Measurements from ENCODE around the gene CABP7. TPM values are rescaled to one million over a fixed set of nuclear protein-coding genes. Genes with fewer than 3 reads are reported as not detected.
A peak's percentile ranks its signal among the peaks of the same experiment; 100 is the strongest.

CABP7 gene
- polyA plus RNA-seq, 1 donor (not counting 4 experiments of a cell fraction or from before 2014, with no cell fraction given), result not detected

GRCh38 chr22:29702000-29702930 lies 17.5 kb upstream of the CABP7 start:
- no peak overlapping the region for H3K9ac ChIP-seq (ENCODE audit: control insufficient read depth, extremely low read depth, insufficient read depth, low read length)
- no peaks in the 10 kb centered on the region for H3K79me2 ChIP-seq (ENCODE audit: control insufficient read depth, insufficient read depth, low read length)
- H3K4me1 ChIP-seq (ENCODE audit: control insufficient read depth, extremely low read depth, insufficient read depth, low read length), result peaks cover 15% of the 10 kb centered on the region
- H3K27ac ChIP-seq (ENCODE audit: control insufficient read depth, insufficient read depth, low read length), result no peak overlapping the region
- no peak overlapping the region for H3K4me2 ChIP-seq (ENCODE audit: control insufficient read depth, extremely low read depth, insufficient read depth, low read depth, low read length)
- H3K27me3 ChIP-seq (ENCODE audit: control insufficient read depth, extremely low read depth, insufficient read depth, low read length), result peaks cover 35% of the 10 kb centered on the region
- H3K9me3 ChIP-seq (ENCODE audit: control insufficient read depth, low read depth, low read length), result no peaks in the 10 kb centered on the region
- no peak for TF ChIP-seq EZH2 (IDR thresholded peaks at IDR 0.05; ENCODE audit: low read length)
- TF ChIP-seq CTCF (optimal IDR thresholded peaks at IDR 0.05 in 1 of 3, IDR thresholded peaks at IDR 0.05 in 1 of 3, conservative IDR thresholded peaks at IDR 0.05 in 1 of 3; ENCODE audit: extremely low read depth in 1 of 3, insufficient read depth in 2 of 3, low read length in 3 of 3), result peak in 2 of 3 experiments; percentile 30 to 31
- H2AFZ ChIP-seq (ENCODE audit: control insufficient read depth, low read length), result no peak overlapping the region
- no peaks in the 10 kb centered on the region for H3K9me1 ChIP-seq (ENCODE audit: control insufficient read depth, extremely low read depth, insufficient read depth, low read length)
- DNase-seq (ENCODE audit: low read depth, low spot score), result no peak
- dilution Hi-C loops (cut with MboI; ENCODE audit: extremely low pct_ligation_motif_present, low sequenced_read_pairs), result no loop called here
- peaks cover 2% of the 10 kb centered on the region for H4K20me1 ChIP-seq (ENCODE audit: control insufficient read depth, extremely low read depth, insufficient read depth, low read length)
- FAIRE-seq, result no peak
- no peak overlapping the region for H3K4me3 ChIP-seq (ENCODE audit: control insufficient read depth in 2 of 3, extremely low read depth in 1 of 3, insufficient read depth in 2 of 3, low read depth in 1 of 3, low read length in 3 of 3)
- no peaks in the 10 kb centered on the region for H3K36me3 ChIP-seq (ENCODE audit: control insufficient read depth in 2 of 2, extremely low read depth in 1 of 2, insufficient read depth in 2 of 2, low read length in 2 of 2)

- H3K4me2 ChIP-seq (ENCODE audit: control insufficient read depth, extremely low read depth, insufficient read depth, low read depth, low read length), result no peak overlapping the region
- TF ChIP-seq CTCF (optimal IDR thresholded peaks at IDR 0.05 in 1 of 3, IDR thresholded peaks at IDR 0.05 in 1 of 3, conservative IDR thresholded peaks at IDR 0.05 in 1 of 3; ENCODE audit: extremely low read depth in 1 of 3, insufficient read depth in 2 of 3, low read length in 3 of 3), result no peak
- TF ChIP-seq EZH2 (IDR thresholded peaks at IDR 0.05; ENCODE audit: low read length), result no peak
- no peak overlapping the region for H3K27ac ChIP-seq (ENCODE audit: control insufficient read depth, insufficient read depth, low read length)
- dilution Hi-C loops (cut with MboI; ENCODE audit: extremely low pct_ligation_motif_present, low sequenced_read_pairs), result no loop called here
- H3K9ac ChIP-seq (ENCODE audit: control insufficient read depth, extremely low read depth, insufficient read depth, low read length), result no peak overlapping the region
- H3K79me2 ChIP-seq (ENCODE audit: control insufficient read depth, insufficient read depth, low read length), result no peaks in the 10 kb centered on the region
- H3K4me1 ChIP-seq (ENCODE audit: control insufficient read depth, extremely low read depth, insufficient read depth, low read length), result peaks cover 15% of the 10 kb centered on the region
- peaks cover 39% of the 10 kb centered on the region for H3K27me3 ChIP-seq (ENCODE audit: control insufficient read depth, extremely low read depth, insufficient read depth, low read length)
- H3K9me3 ChIP-seq (ENCODE audit: control insufficient read depth, low read depth, low read length), result no peaks in the 10 kb centered on the region
- H2AFZ ChIP-seq (ENCODE audit: control insufficient read depth, low read length), result no peak overlapping the region
- no peak for FAIRE-seq
- no peaks in the 10 kb centered on the region for H3K9me1 ChIP-seq (ENCODE audit: control insufficient read depth, extremely low read depth, insufficient read depth, low read length)
- DNase-seq (ENCODE audit: low read depth, low spot score), result no peak
- peaks cover 2% of the 10 kb centered on the region for H4K20me1 ChIP-seq (ENCODE audit: control insufficient read depth, extremely low read depth, insufficient read depth, low read length)
- H3K4me3 ChIP-seq (ENCODE audit: control insufficient read depth in 2 of 3, extremely low read depth in 1 of 3, insufficient read depth in 2 of 3, low read depth in 1 of 3, low read length in 3 of 3), result no peak overlapping the region
- H3K36me3 ChIP-seq (ENCODE audit: control insufficient read depth in 2 of 2, extremely low read depth in 1 of 2, insufficient read depth in 2 of 2, low read length in 2 of 2), result no peaks in the 10 kb centered on the region
Measured at GRCh38 chr22:29702931-29703501, 16.8 kb upstream of the CABP7 start.
